SIG-M5 treated with dmso at 0.1 percent for 504 hours (cell line): ENCODE results near the gene HACD1.
"Not testable (repeated sequence)": the region's sequence is repeated elsewhere in the genome, so short reads cannot be mapped to it uniquely, and the experiment has no call there.

ENCODE experiments used
- DNase-seq: peaks from one replicate; lab custom pipeline; 2025; ENCODE audit not compliant: unreplicated experiment; lab: John Stamatoyannopoulos, UW

HACD1 gene

DNA sequence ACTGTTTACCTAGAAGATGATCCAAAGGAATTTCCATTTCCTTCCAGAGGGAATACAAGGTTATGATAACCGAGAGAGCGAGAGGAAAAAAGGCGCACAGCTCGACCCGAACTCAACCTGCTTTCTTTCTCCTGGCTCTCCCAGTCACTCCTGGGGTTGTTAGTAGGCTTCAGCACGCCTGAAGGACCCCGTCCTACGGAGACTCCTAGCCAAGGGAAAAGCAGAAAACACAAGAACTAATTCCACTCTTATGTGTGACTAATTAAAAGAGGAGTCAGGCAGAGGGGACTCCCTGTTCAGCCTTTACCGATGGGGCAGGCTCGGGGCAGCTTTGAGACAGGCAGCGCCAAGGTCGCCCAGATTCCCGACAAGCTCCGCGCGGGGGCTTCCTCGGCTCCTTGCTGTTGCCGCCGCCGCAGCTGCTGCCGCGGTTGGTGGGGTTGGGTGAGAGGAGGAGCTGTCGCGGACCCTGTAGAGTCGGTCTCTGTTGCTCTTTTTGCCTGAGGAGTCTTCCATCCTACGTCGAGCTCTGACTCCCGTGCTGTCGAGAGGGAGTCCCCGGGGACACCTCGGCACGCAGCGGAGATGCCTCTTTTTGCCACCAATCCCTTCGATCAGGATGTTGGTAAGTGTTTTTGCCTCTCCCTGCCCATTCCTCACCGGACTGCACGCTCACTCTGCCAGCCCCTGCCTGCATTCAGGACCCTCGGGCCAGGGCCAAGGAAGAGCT, 26.7 kb upstream of the HACD1 start, which contains the start of gene STAM:
STAM (plus strand) TSS at position 397 of the 730 bp plus-strand sequence; CDS start at position 586, 189 bp downstream.
- DNase-seq: peak; percentile 87

- DNase-seq: no peak
Observed at GRCh38 chr10:17643339-17643754, 26.2 kb upstream of the HACD1 start.

DNA sequence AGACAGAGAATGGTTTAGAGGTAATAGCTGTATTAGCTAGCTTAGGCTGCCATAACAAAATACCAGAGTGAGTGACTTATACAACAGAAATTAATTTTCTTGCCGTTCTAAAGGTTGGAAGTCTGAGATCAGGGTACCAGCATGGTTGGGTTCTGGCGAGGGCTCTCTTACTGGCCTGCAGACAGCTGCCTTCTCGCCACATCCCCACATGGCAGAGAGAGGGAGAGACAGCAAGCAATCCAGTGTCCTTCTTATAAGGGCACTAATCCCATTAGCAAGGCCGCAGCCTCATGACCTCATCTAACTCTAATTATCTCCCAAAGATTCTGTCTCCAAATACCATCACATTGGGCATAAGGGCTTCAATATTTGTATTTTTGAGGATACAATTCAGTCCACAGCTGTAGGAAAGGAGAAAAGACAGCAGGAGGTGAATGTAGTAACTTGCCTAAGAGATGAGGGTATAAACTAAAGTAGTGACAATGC, 23.2 kb upstream of the HACD1 start:
- DNase-seq: no peak

DNA sequence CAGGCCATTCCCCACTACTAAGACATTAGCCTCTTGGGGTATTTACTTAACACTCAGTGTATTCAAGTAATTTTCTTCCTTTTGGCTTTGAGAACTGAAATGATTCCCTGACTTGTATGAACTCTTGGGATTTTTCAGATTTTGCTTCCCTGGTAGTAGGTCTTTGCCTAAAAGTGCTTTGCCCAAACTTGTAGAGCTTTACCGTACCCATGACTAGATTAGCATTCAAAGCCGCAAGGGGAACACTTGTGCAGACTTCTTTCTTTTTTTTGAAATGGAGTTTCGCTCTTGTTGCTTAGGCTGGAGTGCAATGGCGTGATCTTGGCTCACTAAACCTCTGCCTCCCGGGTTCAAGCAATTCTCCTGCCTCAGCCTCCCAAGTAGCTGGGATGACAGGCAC, 20.7 kb upstream of the HACD1 start:
- DNase-seq: no peak

DNA sequence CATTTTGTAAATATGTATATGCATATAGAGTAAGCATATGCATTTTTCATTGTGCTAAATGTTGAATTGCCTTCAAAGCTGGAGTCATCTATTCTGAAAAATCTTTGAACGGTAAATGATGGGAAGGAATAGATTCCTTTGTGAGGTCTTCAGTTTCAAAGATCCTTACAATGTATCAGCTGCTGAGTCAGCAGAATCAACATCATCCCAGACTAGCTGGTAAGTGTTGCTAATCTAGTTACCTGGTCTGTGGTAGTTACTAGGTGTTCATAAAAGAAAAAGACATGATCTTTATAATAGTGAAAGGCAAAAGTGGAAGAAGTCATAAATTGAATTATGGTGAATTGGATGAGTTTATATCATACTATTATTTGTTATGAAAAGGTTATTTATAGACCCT, 16.2 kb upstream of the HACD1 start:
- no peak for DNase-seq

DNA sequence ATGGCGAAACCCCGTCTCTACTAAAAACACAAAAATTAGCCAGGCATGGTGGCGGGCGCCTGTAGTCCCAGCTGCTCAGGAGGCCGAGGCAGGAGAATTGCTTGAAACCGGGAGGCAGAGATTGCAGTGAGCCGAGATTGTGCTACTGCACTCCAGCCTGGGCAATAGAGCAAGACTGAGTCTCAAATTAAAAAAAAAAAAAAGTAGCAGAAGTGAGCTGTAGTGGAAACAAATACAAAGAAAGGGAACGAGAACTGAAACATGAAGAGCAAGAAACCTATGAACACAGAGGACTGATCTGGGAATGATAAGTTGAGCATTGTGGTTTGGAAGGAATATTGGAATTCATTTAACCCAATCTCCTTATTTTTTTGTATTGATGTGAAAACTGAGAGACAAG, 15.4 kb upstream of the HACD1 start:
- DNase-seq: not testable (repeated sequence)

GRCh38 chr10:17626656-17627055, 9.5 kb upstream of the HACD1 start:
- no peak for DNase-seq

DNA sequence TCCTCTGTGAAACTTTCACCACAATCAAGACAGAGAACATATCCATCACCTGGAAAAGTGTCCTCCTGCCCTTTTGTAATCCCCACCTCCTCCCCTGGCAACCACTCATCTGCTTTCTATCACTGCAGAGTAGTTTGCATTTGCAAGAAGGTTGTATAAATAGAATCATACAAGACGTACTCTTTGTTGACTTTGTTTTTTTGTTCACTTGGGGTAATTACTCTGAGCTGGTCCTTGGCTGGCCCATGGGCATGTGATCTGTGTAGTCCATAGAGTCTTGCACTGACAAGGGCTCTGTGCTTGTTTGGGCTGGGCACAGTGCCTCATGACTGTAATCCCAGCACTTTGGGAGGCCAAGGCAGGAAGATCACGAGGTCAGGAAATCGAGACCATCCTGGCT, 7.8 kb upstream of the HACD1 start:
- DNase-seq: no peak

GRCh38 chr10:17622061-17622460, 4.9 kb upstream of the HACD1 start:
- DNase-seq: no peak

- peak; percentile 38 for DNase-seq
Observed at GRCh38 chr10:17616403-17617030, 657 bp downstream of the HACD1 start.

- no peak for DNase-seq
Observed at GRCh38 chr10:17609523-17610079, 7.6 kb downstream of the HACD1 start.

- DNase-seq: peak; percentile 27
Observed at GRCh38 chr10:17607603-17608332, 9.4 kb downstream of the HACD1 start.

- no peak for DNase-seq
Observed at GRCh38 chr10:17607060-17607459, 10.1 kb downstream of the HACD1 start.

DNA sequence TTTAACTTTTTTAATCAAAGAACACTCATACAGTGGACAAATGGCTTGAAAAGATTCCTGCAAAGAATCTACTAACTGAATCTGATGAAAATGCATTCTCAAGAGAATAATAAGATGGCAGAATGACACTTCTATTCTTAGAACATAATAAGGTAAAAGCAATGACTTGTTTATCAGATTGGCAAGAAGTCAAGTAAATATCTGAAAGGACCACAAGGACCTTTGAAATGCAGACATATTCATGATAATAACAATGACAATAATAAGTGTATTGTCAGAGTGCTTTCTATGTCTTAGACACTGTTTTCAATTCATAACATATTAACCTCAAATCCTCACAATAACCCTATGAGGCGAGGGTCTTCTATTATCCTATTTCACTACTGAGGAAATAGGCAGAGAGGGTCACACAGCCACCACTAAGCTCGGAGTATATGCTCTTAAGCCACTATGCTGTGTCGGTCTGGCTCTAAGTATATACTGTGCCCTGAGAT, 10.6 kb downstream of the HACD1 start:
- DNase-seq: no peak

DNA sequence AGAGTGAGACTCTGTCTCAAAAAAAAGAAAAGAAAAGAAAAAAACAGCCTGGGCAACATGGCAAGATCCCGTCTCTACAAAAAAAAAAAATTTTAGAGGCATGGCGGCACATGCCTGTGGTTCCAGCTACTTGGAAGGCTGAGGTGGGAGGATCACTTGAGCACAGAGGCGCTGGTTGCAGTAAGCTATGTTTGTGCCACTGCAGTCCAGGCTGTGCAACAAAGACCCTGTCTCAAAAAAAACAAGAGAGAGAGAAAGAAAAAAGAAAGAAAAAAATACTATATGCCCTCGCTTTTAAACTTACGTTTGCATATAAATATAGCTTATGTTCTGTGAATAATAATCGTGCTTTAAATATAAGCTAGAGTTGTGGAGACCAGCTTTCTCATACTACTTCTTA, 11.2 kb downstream of the HACD1 start:
- DNase-seq: no peak

DNA sequence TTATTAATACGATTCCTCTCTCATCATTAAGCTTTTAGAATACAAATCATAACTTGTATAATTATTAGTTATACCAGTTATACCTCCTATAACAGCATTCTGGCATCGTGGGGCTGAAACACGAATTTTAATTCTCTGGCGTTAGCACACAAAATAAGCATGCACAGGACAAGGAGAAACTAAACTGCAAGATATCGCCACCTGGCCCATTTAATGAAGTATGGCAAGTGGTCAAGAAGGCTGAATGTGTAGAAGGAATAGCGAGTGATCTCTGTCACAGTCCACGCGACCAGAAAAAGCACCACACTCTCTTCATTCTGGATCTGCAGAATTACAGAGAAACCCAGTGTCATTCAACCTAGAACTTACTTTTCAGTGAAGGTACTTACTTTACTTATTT, 18.1 kb downstream of the HACD1 start:
- peak; percentile 9 for DNase-seq

- no peak for DNase-seq
Observed at GRCh38 chr10:17597386-17597785, 19.8 kb downstream of the HACD1 start.

DNA sequence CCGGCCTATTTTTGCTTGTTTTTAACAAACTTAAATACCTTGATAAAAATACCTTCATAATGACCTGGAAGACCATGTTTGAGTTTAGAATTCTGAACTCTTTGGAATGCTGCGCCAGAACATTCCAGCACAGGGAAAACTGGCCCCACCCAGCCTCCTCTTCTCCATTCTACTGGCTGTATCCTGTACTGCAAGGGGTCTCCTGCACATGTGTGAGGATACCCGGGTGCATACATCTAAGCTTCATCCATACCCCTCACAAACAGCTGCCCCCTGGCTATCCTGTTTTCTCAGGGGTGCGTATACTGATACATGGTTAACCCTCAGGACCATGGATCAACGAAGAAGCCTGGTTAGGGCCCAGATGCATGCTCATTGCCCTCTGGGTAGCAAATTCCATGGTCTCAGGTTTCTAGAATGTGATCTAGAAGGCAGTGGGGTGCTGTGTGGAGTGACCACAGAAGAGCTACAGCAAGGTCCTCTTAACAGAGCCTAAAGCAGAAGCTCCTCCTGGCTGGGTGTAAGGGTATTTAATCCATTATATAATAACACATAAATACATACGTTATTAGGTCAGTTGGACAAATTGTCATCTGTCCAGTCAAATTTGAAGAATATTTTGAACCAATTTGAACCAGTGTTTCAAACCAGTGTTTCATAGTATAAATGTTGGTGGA, 26.1 kb downstream of the HACD1 start:
- DNase-seq: no peak

DNA sequence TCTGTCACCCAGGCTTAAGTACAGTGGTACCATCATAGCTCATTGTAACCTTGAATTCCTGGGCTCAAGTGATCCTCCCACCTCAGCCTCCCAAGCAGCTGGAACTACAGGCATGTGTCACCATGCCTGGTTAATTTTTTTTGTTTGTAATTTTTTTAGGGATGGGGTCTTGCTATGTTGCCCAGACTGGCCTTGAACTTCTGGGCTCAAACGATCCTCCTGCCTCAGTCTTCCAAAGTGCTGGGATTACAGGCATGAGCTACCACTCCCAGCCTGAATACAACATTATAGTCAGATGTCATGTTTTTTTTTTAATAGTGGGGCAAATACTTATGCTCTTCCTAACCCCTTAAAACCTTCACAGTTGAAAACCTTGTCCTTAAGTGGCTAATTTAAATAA, 27.9 kb downstream of the HACD1 start:
- DNase-seq: not testable (repeated sequence)

GRCh38 chr10:17588420-17588819, 28.8 kb downstream of the HACD1 start:
- no peak for DNase-seq

DNA sequence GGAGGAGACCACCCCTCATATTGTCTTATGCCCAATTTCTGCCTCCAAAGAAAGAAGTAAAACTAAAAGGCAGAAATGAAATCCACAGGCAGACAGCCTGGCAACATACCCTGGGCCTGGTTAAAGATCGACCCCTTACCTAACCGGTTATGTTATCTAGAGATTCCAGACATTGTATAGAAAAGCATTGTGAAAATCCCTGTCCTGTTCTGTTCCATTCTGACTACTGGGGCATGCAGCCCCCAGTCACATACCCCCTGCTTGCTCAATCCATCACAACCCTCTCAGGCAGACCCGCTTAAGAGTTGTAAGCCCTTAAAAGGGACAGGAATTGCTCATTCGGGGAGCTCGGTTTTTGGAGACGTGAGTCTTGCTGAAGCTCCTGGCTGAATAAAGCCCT, 29.9 kb downstream of the HACD1 start:
- not testable (repeated sequence) for DNase-seq
